NCI-H2196 (cell line): ENCODE measurements around the gene RPS6KC1.
"Not testable (repeated sequence)": the region's sequence is repeated elsewhere in the genome, so short reads cannot be mapped to it uniquely, and the experiment has no call there.

Experiments used
- DNase-seq: peaks from one replicate; lab custom pipeline; 2025; ENCODE audit not compliant: unreplicated experiment; lab: John Stamatoyannopoulos, UW

RPS6KC1 gene

GRCh38 chr1:213051127-213051880, at the start of gene RPS6KC1:
RPS6KC1 (plus strand) TSS chr1:213051241; CDS start chr1:213051405, 164 bp downstream.
- peak; percentile 91 for DNase-seq

- DNase-seq, result no peak
Measured at GRCh38 chr1:213003256-213003655, 47.8 kb upstream of the RPS6KC1 start.

DNA sequence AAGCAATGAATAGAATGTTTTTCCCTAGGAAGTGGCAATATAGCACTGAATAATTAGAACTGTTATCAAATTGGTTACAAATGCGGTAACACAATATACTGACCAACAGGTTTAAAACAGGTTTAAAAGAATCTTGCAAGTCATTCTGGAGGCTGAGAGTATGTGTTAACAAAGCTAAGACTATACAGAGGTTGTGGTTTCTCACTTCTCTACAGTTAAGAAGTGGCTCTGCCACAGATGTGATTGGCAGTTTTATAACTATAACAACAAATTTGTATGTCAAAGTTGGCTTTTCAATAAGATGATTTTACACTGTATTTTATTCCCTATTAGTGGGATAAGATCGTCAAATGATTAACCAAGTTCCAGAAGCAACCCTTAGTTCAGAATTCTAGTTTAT, 42.5 kb upstream of the RPS6KC1 start:
- DNase-seq, result no peak

DNA sequence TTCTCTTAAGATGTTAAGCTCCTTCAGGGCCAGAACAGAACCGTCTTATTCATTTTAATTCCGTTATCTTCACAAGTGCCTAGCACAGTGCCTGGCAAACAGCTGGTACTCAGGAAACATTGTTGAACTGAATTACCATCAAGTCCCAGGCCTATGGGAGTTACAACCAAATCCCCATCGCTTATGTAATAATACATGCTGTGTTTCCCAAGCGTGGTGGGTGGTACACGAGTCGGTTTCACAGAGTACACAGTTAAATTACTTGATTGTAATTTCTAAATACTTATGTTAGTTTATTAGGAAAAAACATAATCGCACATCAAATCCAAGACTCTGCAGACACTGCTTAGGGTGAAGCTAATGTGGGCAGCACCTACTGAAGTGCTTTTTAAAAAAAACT, 36.4 kb upstream of the RPS6KC1 start:
- DNase-seq, result no peak

- DNase-seq, result peak; percentile 95
Measured at GRCh38 chr1:213015099-213016050, 35.7 kb upstream of the RPS6KC1 start, which contains the start of gene ANGEL2. ANGEL2 (minus strand) TSS chr1:213015867; CDS start chr1:213015671, 196 bp downstream.

- DNase-seq, result no peak
Measured at GRCh38 chr1:213017447-213018273, 33.4 kb upstream of the RPS6KC1 start.

DNA sequence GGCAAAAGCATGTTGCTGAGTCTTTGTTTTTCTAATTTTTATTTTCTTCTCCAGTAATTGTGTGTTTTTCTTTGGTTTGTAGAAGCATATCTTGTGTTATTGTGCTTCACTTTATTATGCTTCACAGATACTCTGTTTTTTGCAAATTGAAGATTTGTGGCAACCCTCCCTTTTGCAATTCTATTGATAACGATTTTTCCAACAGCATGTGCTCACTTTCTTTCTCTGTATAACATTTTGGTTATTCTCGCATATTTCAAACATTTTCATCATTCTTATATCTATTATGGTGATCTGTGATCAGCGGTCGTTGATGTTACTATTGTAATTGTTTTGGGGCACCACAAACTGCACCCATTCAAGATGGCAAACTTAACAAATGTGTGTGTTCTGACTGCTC, 31.6 kb upstream of the RPS6KC1 start:
- no peak for DNase-seq

DNA sequence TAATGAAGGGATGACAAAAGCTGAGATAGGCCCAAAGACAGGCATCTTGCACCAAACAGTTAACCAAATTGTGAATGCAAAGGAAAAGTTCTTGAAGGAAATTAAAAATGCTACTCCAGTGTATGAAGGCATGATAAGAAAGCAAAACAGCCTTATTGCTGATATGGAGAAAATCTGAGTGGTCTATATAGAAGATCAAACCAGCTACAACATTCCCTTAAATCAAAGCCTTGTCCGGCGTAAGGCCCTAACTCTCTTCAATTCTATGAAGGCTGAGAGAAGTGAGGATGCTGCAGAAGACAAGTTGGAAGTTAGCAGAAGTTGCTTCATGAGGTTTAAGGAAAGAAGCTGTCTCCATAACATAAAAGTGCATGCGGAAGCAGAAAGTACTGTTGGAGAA, 31.0 kb upstream of the RPS6KC1 start:
- no peak for DNase-seq

- DNase-seq, result not testable (repeated sequence)
Measured at GRCh38 chr1:213027024-213027423, 24.0 kb upstream of the RPS6KC1 start.

DNA sequence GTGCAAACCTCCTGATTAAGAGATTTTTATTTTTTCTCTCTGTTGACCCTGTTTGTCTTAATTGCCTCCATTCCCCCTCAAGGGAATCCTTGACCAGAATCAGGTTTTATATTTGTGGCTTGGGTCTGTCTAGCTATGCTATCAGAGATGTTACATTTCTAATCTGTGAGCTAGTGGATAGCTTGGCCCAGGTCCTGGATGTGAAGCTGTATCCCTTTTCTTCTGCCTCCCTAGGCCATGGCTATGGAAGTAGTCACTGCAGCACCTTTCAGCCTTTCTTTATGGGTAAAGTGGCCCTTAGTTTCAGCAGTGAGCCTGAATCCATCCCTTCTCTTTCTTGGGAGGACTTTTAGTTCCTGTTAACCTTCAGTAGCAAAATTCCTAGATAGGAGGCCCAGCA, 18.4 kb upstream of the RPS6KC1 start:
- DNase-seq, result no peak

DNA sequence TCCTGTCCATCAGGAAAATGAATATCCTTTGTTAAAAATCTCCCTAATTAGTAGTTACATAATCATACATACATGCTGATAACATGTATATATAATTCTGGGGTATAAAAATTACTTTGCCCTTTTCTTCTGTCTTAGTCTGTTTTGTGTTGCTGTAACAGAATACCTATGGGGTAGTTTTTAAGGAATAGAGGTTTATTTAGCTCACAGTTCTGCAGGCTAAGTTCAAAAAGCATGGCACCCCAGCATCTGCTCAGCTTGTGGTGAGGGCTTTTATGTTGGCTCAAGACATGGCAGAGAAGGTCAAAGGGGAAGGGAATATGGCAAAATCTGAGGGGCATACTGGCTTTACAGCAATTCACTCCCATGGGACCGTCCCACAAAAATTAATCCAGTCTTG, 16.3 kb upstream of the RPS6KC1 start:
- no peak for DNase-seq

DNA sequence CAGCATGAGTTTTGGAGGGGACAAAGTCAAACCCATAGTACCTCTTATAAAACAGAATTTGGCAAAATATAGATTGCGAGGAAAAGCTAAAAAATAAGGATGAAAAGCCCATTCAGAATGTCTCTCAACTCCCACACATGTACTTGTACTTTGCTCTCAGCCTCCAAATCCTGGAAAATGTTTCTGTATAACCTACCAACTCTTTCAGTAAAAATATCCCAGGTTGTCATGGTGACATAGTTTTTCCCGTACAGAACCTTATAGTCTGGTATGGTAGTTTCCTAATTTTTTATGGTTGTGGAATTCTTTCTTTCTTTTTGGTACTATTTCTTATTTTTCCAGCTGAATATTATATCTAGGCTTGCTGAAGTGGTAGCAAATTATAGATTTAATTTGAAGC, 15.5 kb upstream of the RPS6KC1 start:
- no peak for DNase-seq

GRCh38 chr1:213041443-213041842, 9.6 kb upstream of the RPS6KC1 start:
- no peak for DNase-seq

DNA sequence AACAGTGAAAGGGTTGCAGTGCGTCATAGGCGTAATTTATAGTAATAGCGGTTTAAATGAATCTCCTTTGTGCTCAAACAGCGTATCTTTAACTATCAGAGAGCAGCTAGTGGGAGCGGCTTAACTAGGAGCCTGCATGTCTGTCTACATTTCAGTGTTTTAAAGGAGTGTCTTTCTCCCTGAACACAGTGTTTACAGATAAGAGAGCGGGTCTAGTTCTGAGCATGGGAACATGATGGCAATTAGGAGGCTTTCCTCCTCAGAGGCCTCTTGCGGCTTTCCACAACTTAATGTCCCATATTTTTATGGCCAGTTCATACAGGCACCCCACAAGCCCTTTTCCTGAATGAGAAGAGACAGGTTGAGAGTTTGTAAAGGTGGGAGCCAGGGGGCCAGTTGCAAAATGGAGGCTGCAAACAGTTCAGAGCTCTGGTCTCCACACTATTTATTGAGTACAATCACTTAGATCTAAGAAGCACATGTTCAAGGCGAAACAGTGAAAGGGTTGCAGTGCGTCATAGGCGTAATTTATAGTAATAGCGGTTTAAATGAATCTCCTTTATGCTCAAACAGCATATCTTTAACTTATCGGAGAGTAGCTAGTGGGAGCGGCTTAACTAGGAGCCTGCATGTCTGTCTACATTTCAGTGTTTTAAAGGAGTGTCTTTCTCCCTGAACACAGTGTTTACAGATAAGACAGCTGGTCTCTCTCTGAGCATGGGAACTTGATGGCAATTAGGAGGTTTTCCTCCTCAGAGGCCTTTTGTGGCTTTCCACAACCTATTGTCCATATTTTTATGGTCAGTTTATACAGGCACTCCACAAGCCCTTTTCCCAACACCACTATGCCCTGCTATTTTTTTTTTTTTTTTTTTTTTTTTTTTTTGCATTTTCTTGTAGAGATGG, 5.5 kb upstream of the RPS6KC1 start:
- not testable (repeated sequence) for DNase-seq

DNA sequence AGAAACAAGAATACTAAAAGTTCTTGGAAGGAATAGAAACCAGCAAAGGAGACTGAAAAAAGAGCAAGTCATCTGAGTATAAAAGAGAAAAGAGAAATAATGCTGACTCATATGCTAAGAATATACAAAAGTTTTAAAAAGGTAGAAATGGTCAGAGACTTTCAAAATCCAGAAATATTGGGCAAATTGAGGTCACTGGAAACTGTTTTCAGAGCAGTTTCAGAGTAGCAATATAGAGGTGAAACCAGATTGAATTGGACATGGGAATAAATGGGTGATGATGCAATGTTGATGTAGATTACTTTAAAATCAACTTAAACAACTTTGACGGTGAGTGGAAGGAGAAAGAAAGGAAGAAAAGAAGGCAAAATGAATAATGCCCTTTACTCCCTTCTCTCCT, 1.8 kb upstream of the RPS6KC1 start:
- no peak for DNase-seq

- no peak for DNase-seq
Measured at GRCh38 chr1:213050745-213051126, 305 bp upstream of the RPS6KC1 start.

GRCh38 chr1:213051881-213052202, 801 bp downstream of the RPS6KC1 start:
- DNase-seq, result no peak

GRCh38 chr1:213053455-213053854, 2.4 kb downstream of the RPS6KC1 start:
- no peak for DNase-seq

DNA sequence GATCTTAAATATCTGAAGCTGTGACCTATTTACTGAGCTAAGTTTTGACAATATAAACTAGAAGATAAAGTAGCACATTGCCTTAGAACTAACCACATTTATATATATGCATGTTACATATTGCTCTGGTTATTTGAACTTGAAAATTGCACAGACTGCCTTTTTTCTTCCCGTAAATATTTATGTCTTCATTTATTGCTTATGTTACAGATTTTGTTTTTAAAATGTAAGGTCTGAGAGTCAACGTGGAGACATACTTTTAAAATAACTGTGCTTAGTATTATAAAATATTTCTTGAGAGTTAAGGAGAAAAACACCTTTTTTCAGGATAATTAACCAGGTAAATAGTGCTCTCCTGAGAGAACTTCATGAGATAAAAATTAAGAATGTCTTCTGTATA, 3.1 kb downstream of the RPS6KC1 start:
- no peak for DNase-seq
